Lower lobe of right lung (tissue), 2 donors: ENCODE measurements around the gene MSI2. TPM values are rescaled to one million over a fixed set of nuclear protein-coding genes. Genes with fewer than 3 reads are reported as not detected.

Source experiments
- ATAC-seq, 2 donors: fragments of 200-7000 bp; cut with Tn5 transposase; one replicate each; pipeline ENCODE4 v1.9.1; 2020 to 2022; ENCODE audit warnings: mild to moderate bottlenecking in 2 of 2, moderate library complexity in 2 of 2
- DNase-seq: peaks from one replicate; pipeline ENCODE4 v3.0.0-alpha.2; 2020
- H3K27ac ChIP-seq: fragments of 200-600 bp; one replicate; pipeline ENCODE4 v1.8.0; 2022
- H3K27me3 ChIP-seq: fragments of 200-600 bp; one replicate; pipeline ENCODE4 v1.8.0; 2022; ENCODE audit warnings: low read depth
- H3K36me3 ChIP-seq: fragments of 200-600 bp; one replicate; pipeline ENCODE4 v1.8.0; 2022; ENCODE audit warnings: mild to moderate bottlenecking
- H3K4me1 ChIP-seq: fragments of 200-600 bp; one replicate; pipeline ENCODE4 v1.8.0; 2022
- H3K4me3 ChIP-seq: fragments of 200-600 bp; one replicate; pipeline ENCODE4 v1.8.0; 2022; ENCODE audit warnings: mild to moderate bottlenecking
- H3K9me3 ChIP-seq: fragments of 200-600 bp; one replicate; pipeline ENCODE4 v1.8.0; 2022
- CTCF ChIP-seq: fragments of 200-600 bp; IDR thresholded peaks from one replicate; pipeline ENCODE4 v1.8.0; 2022; ENCODE audit warnings: antibody characterized with exemption, mild to moderate bottlenecking
- intact Hi-C: fragments of 100-400 bp; cut with DNase I; formaldehyde crosslinking; loops from one replicate; pipeline ENCODE4 v1.11.0; 2022
- total RNA-seq: library from RNA; stranded (reverse); fragmentation: NEBNext Ultra II Directional; extraction: Animal tissue kit (Norgen Biotek cat#: 25700); gene quantifications from one replicate; pipeline ENCODE4 v1.2.1, GENCODE V29; 2021
- donor health status: DM: no; HTN: yes; CAD: no; lungs with severe emphysema.

The MSI2 gene
- total RNA-seq, 1 donor from 2014 or later, result 43.9 TPM

DNA sequence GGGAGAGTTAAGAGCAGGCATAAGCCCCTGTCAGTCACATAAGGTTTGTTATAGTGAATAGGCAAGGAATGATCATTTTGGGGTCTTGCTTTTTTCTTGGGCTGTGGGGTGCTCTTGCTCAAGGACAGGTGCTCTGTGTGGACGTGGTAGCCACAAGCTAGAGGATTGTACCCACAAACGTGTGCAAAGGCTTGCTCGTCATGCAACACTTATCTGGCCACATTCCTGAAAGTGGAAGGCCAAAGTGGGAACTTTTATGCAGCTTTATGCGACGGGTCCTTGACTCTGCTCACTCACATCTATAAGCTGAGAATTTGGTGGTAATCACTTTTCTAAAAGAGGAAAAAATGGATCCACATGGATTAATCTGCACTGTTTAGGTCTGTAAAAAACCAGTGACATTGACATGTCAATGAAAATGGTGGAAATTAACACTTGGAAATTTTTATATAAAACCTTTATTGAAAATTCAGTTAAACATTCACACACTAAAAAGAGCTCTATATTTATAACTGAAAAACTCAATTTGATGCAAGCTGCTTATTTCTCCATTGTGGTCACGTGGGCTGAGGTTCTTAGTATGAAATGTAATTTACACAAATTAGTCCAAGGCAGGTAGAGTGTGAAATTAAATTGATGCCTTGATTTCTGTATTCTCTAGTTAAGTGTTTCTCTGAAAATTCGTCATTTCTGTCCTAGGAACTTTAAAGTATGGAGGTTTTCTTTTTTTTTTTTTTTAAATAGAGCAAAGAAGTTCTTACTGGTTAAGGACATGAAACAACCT is 162.3 kb downstream of the MSI2 start:
- H3K27ac ChIP-seq, result no peak overlapping the region
- no peaks in the 10 kb centered on the region for H3K27me3 ChIP-seq
- ATAC-seq (no peak), DNase-seq (no peak)
- no peaks in the 10 kb centered on the region for H3K9me3 ChIP-seq
- no peak overlapping the region for H3K4me3 ChIP-seq
- intact Hi-C loops, result no loop called here
- H3K4me1 ChIP-seq, result no peaks in the 10 kb centered on the region
- H3K36me3 ChIP-seq, result no peaks in the 10 kb centered on the region
- no peak for TF ChIP-seq CTCF

GRCh38 chr17:57419940-57420550 is 163.7 kb downstream of the MSI2 start:
- Histone ChIP-seq H3K27ac (no peak overlapping the region), H3K27me3 (no peaks in the 10 kb centered on the region), H3K4me1 (peaks cover 3% of the 10 kb centered on the region), H3K9me3 (no peaks in the 10 kb centered on the region), H3K36me3 (no peaks in the 10 kb centered on the region), H3K4me3 (no peak overlapping the region)
- ATAC-seq (no peak), DNase-seq (no peak)
- intact Hi-C loops, result no loop called here
- TF ChIP-seq CTCF, result no peak

- TF ChIP-seq CTCF, result no peak
- intact Hi-C loops, result no loop called here
- Histone ChIP-seq H3K4me3 (no peak overlapping the region), H3K4me1 (peaks cover 3% of the 10 kb centered on the region), H3K9me3 (no peaks in the 10 kb centered on the region), H3K36me3 (no peaks in the 10 kb centered on the region), H3K27ac (no peak overlapping the region), H3K27me3 (no peaks in the 10 kb centered on the region)
- ATAC-seq (no peak), DNase-seq (no peak)
Measured at GRCh38 chr17:57420734-57421717, 164.7 kb downstream of the MSI2 start.

- no peaks in the 10 kb centered on the region for H3K36me3 ChIP-seq
- DNase-seq, result no peak
- TF ChIP-seq CTCF, result no peak
- H3K4me3 ChIP-seq, result no peak overlapping the region
- H3K27ac ChIP-seq, result no peak overlapping the region
- H3K27me3 ChIP-seq, result no peaks in the 10 kb centered on the region
- intact Hi-C loops, result no loop called here
- peaks cover 3% of the 10 kb centered on the region for H3K4me1 ChIP-seq
- H3K9me3 ChIP-seq, result no peaks in the 10 kb centered on the region
- no peak for ATAC-seq
Measured at GRCh38 chr17:57422574-57423164, 166.3 kb downstream of the MSI2 start.

- Histone ChIP-seq H3K36me3 (no peaks in the 10 kb centered on the region), H3K4me1 (peaks cover 3% of the 10 kb centered on the region), H3K9me3 (no peaks in the 10 kb centered on the region), H3K27me3 (no peaks in the 10 kb centered on the region), H3K4me3 (no peak overlapping the region), H3K27ac (no peak overlapping the region)
- no peak for DNase-seq
- no peak for TF ChIP-seq CTCF
- intact Hi-C loops, result no loop called here
- ATAC-seq, result no peak
Measured at GRCh38 chr17:57423541-57423940, 167.2 kb downstream of the MSI2 start.
